Smooth muscle cell of the brain vasculature (primary cell): ENCODE data around the gene TMEM175.

ENCODE experiments used
- DNase-seq: peaks from one replicate; pipeline ENCODE4 v3.0.0-alpha.2; 2012; ENCODE audit warnings: low read depth, low spot score

The TMEM175 gene

DNA sequence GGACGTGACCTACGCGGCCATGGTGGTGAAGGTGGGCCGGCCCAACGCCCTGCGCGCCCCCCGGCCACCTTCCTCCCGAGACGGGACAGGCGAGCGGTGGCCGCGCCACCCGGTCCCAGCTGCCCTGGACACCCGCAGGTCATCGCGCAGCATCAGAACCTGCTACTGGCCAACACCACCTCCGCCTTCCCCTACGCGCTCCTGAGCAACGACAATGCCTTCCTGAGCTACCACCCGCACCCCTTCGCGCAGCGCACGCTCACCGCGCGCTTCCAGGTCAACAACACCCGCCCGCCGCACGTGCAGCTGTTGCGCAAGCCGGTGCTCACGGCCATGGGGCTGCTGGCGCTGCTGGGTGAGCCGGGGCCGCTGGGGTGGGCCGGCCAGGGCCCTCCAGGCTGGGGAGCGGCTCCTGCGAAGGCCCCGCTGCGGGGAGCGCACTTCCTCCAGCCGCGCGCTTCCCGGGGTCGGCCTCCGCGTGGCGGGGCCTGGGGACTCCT lies 69.9 kb downstream of the TMEM175 start:
- no peak for DNase-seq

DNA sequence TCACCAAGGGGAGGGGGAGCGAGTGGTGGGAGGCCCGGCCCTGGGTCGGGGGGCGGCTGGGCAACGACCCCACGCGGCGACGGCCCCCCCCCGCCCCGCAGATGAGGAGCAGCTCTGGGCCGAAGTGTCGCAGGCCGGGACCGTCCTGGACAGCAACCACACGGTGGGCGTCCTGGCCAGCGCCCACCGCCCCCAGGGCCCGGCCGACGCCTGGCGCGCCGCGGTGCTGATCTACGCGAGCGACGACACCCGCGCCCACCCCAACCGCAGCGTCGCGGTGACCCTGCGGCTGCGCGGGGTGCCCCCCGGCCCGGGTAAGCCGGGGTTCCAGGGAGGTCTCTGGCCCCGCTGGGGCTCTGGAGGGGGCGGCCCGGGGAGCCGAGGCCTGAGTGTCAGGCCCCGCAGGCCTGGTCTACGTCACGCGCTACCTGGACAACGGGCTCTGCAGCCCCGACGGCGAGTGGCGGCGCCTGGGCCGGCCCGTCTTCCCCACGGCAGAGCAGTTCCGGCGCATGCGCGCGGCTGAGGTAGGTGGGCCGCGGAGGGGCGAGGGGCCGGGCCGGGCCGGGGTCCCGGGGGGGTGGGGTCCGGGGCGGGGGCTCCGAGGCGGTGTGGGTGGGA lies 70.5 kb downstream of the TMEM175 start:
- DNase-seq, result no peak

DNA sequence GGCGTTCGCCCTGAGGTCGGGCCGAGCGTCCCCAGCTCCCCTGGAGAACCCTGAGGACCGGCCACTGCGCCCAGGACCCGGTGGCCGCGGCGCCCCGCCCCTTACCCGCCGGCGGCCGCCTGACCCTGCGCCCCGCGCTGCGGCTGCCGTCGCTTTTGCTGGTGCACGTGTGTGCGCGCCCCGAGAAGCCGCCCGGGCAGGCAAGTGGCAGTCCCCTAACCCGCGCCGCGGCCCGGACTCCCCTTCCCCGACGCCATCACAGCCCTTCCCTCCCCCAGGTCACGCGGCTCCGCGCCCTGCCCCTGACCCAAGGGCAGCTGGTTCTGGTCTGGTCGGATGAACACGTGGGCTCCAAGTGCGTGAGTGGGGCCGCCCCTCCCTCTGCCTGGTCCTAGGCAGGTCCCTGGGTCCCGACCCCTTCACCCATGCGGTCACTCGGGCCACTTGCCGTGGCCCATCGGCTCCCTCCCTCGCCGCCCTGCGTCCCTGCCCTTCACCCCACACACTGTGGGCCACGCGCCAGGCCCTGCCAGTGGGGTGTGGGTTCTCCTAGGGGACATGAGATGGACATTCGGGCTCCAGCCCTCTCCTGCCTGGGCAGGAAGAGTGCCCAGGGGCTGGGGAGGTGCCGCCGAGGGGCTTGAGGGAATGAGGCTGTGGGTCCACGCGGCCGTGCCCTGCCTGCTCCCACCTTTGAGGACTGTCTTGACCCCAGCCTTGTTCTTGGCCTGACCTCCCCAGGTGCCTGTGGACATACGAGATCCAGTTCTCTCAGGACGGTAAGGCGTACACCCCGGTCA lies 71.2 kb downstream of the TMEM175 start:
- no peak for DNase-seq

DNA sequence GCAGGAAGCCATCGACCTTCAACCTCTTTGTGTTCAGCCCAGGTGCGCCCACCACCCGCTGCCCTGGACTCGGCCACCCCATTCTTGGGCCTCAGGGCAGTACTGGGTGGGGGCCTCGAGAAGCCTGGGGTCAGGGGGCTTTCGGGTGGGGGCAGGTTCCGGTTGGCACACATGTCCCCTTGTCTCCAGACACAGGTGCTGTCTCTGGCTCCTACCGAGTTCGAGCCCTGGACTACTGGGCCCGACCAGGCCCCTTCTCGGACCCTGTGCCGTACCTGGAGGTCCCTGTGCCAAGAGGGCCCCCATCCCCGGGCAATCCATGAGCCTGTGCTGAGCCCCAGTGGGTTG lies 71.8 kb downstream of the TMEM175 start:
- DNase-seq, result no peak

DNA sequence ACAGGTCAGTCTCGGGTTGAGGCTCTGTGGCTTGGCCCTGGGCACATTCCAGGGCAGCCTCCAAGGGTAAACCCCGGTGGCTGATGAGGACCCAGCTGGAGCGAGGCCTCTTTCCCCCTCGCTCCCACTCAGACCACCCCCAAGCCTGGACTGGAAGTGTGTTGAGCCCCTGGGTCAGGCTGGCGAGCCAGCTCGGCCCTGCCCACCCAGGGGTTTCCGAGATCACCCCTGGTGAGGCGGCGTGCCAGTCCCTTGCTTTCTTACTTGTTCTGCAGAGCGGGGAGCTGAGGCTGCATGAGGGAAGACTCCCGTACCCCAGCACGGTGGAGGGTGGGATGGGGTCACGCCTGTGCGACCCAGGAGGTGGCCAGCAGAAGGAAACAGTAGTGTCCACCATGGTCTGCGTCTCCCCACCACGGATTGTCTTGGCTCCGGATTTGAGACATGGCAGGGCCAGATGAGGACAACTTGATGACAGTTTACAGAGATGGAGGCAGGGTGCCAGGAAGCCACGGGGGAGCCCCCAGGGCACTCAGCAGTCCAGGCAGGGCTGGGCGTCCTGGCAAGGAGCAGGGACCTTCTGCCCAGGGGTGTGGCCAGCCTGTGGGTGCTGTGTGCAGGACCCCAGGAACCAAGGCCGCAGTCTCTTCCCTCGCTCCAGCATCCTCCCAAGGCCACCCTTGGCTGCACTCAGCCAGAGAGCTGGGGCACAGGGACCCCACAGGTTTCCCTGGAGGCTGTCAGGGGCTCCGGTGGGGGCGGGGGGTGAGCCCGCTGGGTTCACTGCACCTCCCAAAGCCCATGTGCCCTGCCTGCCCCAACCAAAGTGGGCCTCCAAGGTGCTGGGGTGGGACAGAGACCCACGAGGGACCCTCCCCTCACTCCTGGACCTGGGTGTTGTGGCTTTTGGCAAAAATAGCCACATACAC lies 72.6 kb downstream of the TMEM175 start:
- DNase-seq, result no peak

DNA sequence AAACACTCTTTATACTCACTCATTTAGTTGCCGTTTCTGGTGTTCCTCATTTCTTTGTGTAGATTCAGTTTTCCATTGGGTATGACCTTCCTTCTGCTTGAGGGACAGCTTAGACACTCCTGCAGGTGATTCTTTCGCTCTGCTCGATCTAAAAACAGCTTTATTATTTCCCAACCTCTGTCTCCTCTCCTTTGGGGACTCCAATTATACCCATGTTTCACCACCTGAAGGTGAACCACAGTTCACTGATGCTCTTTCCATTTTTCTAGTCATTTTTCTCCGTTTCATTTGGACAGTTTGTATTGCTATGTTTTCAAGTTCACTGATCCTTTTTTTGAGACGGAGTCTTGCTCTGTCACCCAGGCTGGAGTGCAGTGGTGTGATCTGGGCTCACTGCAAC lies 74.6 kb downstream of the TMEM175 start:
- DNase-seq, result no peak
